Stimulated activated CD8-positive, alpha-beta memory T cell treated with anti-CD3 and anti-CD28 coated beads, Interleukin-15, amount 100 ng/mL, for 48 hours (primary cell): ENCODE measurements around the gene TMEM169.
A peak's percentile ranks its signal among the peaks of the same experiment; 100 is the strongest.
"Not testable (repeated sequence)": the region's sequence is repeated elsewhere in the genome, so short reads cannot be mapped to it uniquely, and the experiment has no call there.

Experiments
- DNase-seq, 2 donors: peaks; one replicate each; pipeline ENCODE4 v3.0.0-alpha.2; 2020; ENCODE audit warnings: low read depth in 2 of 2

Gene TMEM169

GRCh38 chr2:216131175-216131926 lies 49.6 kb downstream of the TMEM169 start:
- DNase-seq, result no peak

GRCh38 chr2:216132585-216132984 lies 50.9 kb downstream of the TMEM169 start:
- no peak for DNase-seq

DNA sequence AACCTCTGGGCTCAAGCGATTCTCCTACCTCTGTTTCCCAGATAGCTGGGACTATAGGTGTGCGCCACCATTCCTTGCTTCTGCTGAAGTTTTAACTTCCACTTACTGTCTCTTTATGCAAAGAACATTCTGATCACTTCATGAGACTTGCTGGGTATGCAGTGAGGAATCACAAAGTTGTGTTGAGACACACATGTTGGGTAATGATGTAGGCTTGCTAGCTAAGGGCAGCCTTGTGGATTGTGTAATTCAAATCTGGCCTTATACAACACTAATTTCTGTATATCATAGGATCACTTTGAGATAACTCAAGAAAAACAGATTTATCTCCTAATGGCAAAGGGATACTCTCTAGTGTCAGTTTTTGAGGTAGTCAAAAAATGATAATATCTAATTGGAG lies 51.7 kb downstream of the TMEM169 start:
- DNase-seq, result no peak

DNA sequence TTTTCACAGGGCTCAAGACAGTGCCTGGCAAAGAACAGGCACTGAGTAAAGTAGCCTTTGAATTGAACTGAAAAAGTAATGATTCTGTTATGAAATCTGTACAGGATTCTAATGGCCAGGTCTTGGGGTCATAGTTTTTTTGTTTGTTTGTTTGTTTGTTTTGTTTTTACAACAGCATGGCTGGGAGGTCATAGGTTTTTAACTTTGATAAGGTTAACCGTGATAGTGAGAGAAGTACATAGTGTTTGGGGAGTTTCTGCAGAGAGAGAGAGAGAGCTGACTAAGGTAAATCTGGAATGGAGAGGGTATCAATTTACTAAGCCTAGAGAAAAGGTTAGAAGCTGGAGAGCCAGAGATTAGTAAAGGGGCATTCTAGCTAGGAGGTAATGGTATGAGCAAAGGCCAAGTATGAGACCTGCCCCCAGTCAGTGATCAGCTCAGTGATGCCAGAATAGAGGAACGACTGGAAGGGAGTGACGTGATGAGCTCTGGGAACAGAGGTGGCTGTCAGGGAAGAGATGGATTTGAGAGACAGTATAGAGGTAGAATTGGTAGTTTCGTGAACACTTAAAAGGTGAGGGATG lies 53.3 kb downstream of the TMEM169 start:
- DNase-seq, result no peak

- DNase-seq, result no peak
Observed at GRCh38 chr2:216139884-216140283, 58.2 kb downstream of the TMEM169 start.

- not testable (repeated sequence) for DNase-seq
Observed at GRCh38 chr2:216141516-216141915, 59.8 kb downstream of the TMEM169 start.

- DNase-seq, result peak in 1 of 2 donors; percentile 8
Observed at GRCh38 chr2:216142540-216142939, 60.8 kb downstream of the TMEM169 start.

DNA sequence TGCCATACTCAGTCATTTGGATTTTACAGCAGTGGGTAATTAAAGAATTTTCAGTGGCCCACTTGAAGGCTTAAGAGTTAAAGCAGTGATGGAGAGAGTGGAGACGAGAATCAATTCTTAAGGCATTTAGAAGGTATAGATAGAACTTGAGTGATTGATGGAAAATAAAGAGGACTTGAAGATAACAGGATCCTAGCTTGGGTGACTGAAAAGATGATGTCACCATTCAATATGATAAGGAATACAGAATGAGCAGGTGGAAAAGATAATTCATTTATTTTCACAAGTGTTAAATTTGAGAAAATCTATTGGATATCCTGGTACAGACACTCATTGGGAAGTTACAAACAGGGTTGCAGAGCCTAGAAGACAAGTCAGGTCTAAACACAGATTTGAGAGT lies 62.7 kb downstream of the TMEM169 start:
- no peak for DNase-seq

DNA sequence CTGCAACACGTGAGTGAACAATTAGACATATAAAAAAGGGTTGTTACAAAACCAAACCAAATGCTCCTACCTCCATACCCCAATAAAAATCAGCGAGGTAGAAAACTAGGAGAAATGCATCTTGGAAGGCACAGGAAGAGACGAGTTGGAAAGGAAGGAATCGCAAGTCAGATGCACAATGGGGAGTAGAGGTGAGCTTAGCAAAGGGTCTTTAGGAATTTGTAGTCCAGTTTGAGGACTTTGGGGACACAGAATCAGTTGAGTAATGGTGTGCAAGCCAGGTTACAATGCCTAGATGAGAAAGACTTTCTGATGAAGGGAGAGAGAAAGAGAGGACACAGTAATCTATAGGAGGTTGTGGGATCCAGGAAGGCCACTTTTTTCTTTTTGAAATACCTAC lies 63.1 kb downstream of the TMEM169 start:
- no peak for DNase-seq

GRCh38 chr2:216146573-216146972 lies 64.9 kb downstream of the TMEM169 start:
- DNase-seq, result no peak

- no peak for DNase-seq
Observed at GRCh38 chr2:216147172-216148131, 65.7 kb downstream of the TMEM169 start.

GRCh38 chr2:216148983-216149382 lies 67.3 kb downstream of the TMEM169 start:
- DNase-seq, result no peak

GRCh38 chr2:216149741-216150140 lies 68.0 kb downstream of the TMEM169 start:
- DNase-seq, result no peak

- no peak for DNase-seq
Observed at GRCh38 chr2:216151313-216152025, 69.8 kb downstream of the TMEM169 start.
